ENCODE results near the gene PSG1.
"Not testable (repeated sequence)": the region's sequence is repeated elsewhere in the genome, so short reads cannot be mapped to it uniquely, and the experiment has no call there.

Gene PSG1

DNA sequence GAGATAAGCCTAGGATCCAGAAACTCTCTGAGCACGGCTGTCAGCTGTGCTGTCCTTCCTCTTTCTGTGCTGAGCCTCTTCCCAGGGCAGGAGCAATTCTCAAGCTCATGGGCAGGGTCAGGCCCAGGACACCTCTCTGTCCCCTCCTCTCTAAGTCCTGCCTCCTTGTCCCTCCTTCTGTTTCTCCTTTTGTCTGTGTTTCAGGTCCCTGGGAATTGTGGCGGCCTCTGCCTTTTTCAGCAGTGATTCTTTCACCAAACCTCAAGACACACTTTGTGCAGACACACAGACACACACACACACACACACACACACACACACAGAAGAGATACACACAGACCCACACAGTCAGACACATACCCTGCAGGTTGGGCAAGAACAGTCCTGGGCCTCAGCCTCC, at the start of gene PSG1:
Gene PSG1 (minus strand): TSS at position 101 of the 400 bp plus-strand sequence. CDS start 132 bp downstream, outside the sequence.
- no peak for DNase-seq (ENCODE audit: low spot score)
- in situ Hi-C loops (cut with MboI; ENCODE audit: low pct_unique_long_range_greater_than_20kb, low sequenced_read_pairs, unreplicated experiment): no loop called here
- TF ChIP-seq, protein P1, sequence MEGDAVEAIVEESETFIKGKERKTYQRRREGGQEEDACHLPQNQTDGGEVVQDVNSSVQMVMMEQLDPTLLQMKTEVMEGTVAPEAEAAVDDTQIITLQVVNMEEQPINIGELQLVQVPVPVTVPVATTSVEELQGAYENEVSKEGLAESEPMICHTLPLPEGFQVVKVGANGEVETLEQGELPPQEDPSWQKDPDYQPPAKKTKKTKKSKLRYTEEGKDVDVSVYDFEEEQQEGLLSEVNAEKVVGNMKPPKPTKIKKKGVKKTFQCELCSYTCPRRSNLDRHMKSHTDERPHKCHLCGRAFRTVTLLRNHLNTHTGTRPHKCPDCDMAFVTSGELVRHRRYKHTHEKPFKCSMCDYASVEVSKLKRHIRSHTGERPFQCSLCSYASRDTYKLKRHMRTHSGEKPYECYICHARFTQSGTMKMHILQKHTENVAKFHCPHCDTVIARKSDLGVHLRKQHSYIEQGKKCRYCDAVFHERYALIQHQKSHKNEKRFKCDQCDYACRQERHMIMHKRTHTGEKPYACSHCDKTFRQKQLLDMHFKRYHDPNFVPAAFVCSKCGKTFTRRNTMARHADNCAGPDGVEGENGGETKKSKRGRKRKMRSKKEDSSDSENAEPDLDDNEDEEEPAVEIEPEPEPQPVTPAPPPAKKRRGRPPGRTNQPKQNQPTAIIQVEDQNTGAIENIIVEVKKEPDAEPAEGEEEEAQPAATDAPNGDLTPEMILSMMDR (IDR thresholded peaks at IDR 0.05; ENCODE audit: extremely low read depth, insufficient read depth, missing control alignments): no peak

DNA sequence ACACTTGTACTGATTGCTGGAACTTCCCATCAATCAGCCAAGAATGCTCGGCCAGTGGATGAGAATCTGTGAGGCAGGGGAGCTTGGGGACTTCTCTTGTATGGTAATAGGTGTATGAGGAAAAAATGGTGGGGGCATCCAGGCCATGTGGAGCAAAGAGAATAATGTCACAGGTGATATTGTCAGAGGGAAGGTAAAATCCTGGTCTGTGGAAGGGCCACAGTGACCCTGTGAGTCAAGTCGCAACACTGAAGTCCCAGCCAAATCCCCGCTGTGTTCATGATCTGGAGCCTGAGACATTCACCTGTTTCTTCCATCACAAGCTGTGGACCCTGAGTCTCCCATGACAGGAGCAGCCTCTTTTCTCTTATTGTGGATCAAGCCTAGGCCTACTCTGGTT, 49.4 kb upstream of the PSG1 start:
- no peak for DNase-seq (ENCODE audit: low spot score)
- TF ChIP-seq, protein P1 (IDR thresholded peaks at IDR 0.05; ENCODE audit: extremely low read depth, insufficient read depth, missing control alignments): no peak
- in situ Hi-C loops (cut with MboI; ENCODE audit: low pct_unique_long_range_greater_than_20kb, low sequenced_read_pairs, unreplicated experiment): no loop called here

DNA sequence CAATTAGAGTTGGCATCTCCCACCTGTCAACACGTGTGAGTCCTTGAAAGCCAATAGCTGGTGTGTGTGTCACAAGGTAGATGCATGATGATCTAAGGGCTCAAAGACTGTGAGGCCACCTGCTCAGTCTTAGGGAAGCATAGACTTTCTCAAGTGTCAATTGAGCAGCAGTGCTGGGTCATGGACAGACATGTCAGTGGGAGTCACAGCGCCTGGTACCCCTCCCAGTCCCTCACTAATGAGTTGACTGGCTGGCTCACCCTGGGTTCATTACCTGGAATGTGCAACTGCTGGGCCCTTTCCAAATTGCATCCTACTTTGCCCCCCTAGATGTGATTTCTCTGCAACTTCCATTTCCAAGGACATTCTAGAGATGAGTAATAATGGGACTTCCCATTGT, 47.3 kb upstream of the PSG1 start:
- DNase-seq (ENCODE audit: low spot score): no peak
- TF ChIP-seq, protein P1 (IDR thresholded peaks at IDR 0.05; ENCODE audit: extremely low read depth, insufficient read depth, missing control alignments): no peak
- in situ Hi-C loops (cut with MboI; ENCODE audit: low pct_unique_long_range_greater_than_20kb, low sequenced_read_pairs, unreplicated experiment): no loop called here

DNA sequence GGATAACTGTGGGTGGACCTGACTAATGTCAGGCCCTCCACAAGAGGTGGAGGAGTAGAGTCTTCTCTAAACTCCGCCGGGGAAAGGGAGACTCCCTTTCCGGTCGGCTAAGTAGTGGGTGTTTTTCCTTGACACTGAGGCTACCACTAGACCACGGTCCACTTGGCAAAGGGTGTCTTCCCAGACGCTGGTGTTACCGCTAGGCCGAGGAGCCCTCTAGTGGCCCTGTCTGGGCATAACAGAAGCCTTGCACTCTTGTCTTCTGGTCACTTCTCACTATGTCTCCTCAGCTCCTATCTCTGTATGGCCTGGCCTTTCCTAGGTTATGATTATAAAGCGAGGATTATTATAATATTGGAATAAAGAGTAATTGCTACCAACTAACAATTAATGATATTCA, 43.6 kb upstream of the PSG1 start:
- in situ Hi-C loops (cut with MboI; ENCODE audit: low pct_unique_long_range_greater_than_20kb, low sequenced_read_pairs, unreplicated experiment): not testable (repeated sequence)
- TF ChIP-seq, protein P1 (IDR thresholded peaks at IDR 0.05; ENCODE audit: extremely low read depth, insufficient read depth, missing control alignments): peak; percentile 75
- DNase-seq (ENCODE audit: low spot score): peak; percentile 6

DNA sequence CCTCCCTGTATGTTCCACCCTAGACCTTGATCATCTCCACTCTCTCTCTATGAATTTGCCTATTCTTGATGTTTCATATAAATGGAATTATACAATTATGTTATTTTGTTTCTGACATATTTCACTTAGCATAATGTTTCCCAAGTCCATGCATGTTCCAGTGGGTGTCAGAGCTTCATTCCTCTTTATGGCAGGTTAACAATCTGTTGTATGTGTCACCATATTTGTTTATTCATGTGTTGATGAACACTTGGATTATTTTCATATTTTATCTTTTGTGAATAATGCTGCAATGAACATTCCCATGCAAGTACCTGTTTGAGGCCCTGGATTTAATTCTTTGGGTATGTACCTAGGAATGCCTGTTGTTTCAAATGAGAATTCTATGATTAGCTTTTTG, 41.5 kb upstream of the PSG1 start:
- DNase-seq (ENCODE audit: low spot score); in situ Hi-C loops (cut with MboI; ENCODE audit: low pct_unique_long_range_greater_than_20kb, low sequenced_read_pairs, unreplicated experiment): not testable (repeated sequence)

DNA sequence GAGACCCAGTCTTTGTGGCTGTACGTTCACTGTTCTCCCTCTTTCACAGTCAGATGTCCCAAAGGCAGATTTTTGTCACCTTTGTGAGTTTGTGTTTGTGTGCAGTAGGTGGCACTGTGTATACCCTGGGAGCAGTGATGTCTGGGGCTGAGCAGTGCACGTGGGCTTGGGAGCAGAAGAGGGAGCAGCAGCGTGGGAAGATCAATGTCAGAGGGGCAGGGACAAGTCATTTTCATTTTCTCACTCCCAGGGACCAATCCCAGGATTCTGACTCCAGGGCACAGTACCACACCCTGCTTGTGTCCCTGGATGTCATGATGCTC, 40.2 kb upstream of the PSG1 start:
- in situ Hi-C loops (cut with MboI; ENCODE audit: low pct_unique_long_range_greater_than_20kb, low sequenced_read_pairs, unreplicated experiment): no loop called here
- no peak for DNase-seq (ENCODE audit: low spot score)
- TF ChIP-seq, protein P1 (IDR thresholded peaks at IDR 0.05; ENCODE audit: extremely low read depth, insufficient read depth, missing control alignments): no peak

DNA sequence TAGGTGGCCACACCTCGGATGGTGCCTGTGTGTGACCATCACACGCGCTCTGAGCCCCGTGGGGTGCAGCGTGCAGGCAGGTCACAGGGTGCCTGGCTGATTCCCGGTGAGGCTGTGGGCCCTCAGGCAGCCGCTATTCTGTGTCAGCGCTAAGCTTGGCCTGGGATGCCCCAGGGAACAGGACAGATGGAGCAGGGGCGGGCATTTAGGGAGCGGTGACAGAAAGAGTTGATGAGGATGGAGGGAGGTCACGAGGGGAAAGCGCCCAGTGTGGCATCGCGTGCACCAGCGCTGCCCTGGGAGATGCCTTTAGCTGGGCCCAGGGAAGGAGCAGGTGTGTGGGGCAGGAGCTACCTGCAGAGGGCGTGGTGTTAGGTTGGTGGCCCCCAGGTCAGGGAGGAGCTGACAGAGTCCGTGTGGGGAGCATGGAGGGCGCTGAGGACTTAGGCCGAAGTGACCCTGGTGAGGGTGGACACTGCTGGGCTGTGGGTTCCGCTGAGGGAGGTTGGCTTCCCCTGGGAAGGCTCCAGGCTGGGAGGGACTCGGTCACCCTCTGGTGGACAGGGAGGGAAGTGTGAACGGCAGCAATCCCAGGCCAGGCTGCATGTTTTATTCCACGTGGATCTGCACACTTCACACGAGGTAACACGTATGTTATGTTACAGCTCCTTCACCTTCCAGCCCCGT, 39.7 kb upstream of the PSG1 start:
- DNase-seq (ENCODE audit: low spot score); in situ Hi-C loops (cut with MboI; ENCODE audit: low pct_unique_long_range_greater_than_20kb, low sequenced_read_pairs, unreplicated experiment): not testable (repeated sequence)
- TF ChIP-seq, protein P1 (IDR thresholded peaks at IDR 0.05; ENCODE audit: extremely low read depth, insufficient read depth, missing control alignments): peak; percentile 20

DNA sequence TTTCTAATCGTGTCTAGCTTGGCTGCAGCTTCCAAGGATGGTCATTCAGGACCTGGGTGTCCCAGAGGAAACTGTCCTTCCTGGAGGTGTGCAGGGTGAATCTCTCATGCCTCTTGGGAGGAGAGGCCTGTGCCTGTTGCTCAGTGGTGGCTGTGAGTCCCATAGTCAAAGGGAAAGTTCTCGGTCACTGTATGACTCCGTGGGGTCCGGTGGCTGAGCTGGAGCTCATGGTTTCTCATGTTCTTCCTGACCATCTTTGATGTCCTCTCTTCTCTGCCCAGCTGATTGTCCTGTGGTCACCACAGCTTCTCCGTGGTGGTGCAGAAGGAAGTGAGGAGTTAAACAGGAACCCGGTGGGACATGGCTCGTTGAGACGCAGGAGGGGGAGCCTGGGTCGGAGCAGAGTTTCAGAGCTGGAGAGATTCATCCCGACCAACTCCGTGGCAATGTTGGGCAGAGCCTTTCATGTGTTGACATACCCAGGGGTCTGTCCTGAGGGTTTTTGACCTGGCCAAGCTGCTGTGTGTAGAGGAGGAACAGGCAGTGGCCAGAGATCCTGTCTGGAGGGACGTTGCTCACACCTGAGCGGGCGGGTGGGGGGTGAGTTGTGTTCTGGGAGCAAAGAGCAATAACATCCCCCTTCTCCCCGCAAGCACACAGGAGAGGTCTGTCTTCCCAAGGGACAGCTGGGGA, 39.0 kb upstream of the PSG1 start:
- in situ Hi-C loops (cut with MboI; ENCODE audit: low pct_unique_long_range_greater_than_20kb, low sequenced_read_pairs, unreplicated experiment); DNase-seq (ENCODE audit: low spot score): not testable (repeated sequence)

DNA sequence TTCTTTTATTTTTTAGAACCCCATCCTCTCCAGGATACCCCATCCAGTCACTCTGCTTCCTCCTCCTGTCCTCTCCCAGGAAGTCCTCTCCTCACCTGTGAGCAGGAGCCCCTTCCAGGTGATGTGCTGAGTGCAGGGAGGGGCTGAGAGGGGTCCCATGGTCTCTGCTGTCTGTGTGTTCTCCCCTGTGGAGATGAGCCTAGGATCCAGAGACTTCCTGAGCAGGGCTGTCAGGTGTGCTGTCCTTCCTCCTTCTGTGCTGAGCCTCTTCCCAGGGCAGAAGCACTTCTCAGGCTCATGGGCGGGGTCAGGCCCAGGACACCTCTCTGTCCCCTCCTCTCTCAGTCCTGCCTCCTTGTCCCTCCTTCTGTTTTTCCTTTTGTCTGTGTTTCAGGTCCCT, 38.1 kb upstream of the PSG1 start, which contains the start of gene PSG6:
Gene PSG6 (minus strand): TSS at position 261 of the 400 bp plus-strand sequence. CDS start 102 bp downstream, at position 159.
- DNase-seq (ENCODE audit: low spot score); in situ Hi-C loops (cut with MboI; ENCODE audit: low pct_unique_long_range_greater_than_20kb, low sequenced_read_pairs, unreplicated experiment): not testable (repeated sequence)

DNA sequence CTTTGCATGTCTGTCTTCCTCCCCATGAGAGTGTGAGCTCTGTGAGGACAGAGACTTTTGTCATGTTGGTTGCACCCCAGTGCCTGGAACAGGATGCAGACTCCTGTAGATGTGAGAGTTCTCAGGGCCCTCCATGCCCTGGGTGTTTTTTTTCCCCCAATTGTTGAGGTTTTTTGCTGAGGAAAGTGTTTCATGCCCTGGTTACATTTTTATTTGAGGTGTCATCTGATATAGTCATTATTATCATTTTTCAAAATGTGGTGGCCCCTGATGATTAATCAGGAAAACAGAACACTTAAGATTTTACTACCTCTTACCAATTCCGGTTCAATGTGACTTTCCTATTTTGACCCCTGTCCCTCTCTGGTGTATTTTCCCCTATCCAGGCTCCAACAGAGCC, 37.4 kb upstream of the PSG1 start:
- DNase-seq (ENCODE audit: low spot score); in situ Hi-C loops (cut with MboI; ENCODE audit: low pct_unique_long_range_greater_than_20kb, low sequenced_read_pairs, unreplicated experiment): not testable (repeated sequence)

Data from GM13977 (cell line).